Type B pancreatic cell (in vitro differentiated cells): ENCODE results near the gene RTL5. TPM values are rescaled to one million over a fixed set of nuclear protein-coding genes. Genes with fewer than 3 reads are reported as not detected.

Experiments
- DNase-seq: peaks from one replicate; pipeline ENCODE4 v3.0.0; 2021; ENCODE audit warnings: mixed read lengths; ENCODE audit not compliant: unreplicated experiment; ENCODE audit errors: extremely low spot score
- H3K27ac Mint-ChIP-seq: 2 replicates; pipeline ENCODE4 v1.8.0; 2021; ENCODE audit warnings: mild to moderate bottlenecking, mixed read lengths
- H3K27me3 Mint-ChIP-seq: 2 replicates; pipeline ENCODE4 v1.8.0; 2021; ENCODE audit warnings: mixed read lengths
- H3K36me3 Mint-ChIP-seq: 2 replicates; pipeline ENCODE4 v1.8.0; 2021; ENCODE audit warnings: mixed read lengths
- H3K4me1 Mint-ChIP-seq: one replicate; pipeline ENCODE4 v1.8.0; 2021; ENCODE audit warnings: mixed read lengths; ENCODE audit not compliant: unreplicated experiment
- H3K4me3 Mint-ChIP-seq: 2 replicates; pipeline ENCODE4 v1.8.0; 2021; ENCODE audit warnings: mild to moderate bottlenecking, mixed read lengths
- H3K9me3 Mint-ChIP-seq: 2 replicates; pipeline ENCODE4 v1.8.0; 2021; ENCODE audit warnings: mixed read lengths
- total RNA-seq: library from RNA; stranded (reverse); gene quantifications from 2 replicates; pipeline ENCODE4 v1.2.1, GENCODE V29; 2021; ENCODE audit warnings: low replicate concordance
- TF ChIP-seq, protein P1 (sequence below): fragments of 200-600 bp; sonication (generic); conservative IDR thresholded peaks from 2 replicates; pipeline ENCODE4 v1.5.0; 2021; ENCODE audit warnings: antibody characterized with exemption, mild to moderate bottlenecking

RTL5 gene
- total RNA-seq, 1 donor from 2014 or later: 21.9 TPM

GRCh38 chrX:72110876-72111708 is 20.6 kb downstream of the RTL5 start:
- H3K27ac Mint-ChIP-seq: no peak overlapping the region
- TF ChIP-seq, protein P1, sequence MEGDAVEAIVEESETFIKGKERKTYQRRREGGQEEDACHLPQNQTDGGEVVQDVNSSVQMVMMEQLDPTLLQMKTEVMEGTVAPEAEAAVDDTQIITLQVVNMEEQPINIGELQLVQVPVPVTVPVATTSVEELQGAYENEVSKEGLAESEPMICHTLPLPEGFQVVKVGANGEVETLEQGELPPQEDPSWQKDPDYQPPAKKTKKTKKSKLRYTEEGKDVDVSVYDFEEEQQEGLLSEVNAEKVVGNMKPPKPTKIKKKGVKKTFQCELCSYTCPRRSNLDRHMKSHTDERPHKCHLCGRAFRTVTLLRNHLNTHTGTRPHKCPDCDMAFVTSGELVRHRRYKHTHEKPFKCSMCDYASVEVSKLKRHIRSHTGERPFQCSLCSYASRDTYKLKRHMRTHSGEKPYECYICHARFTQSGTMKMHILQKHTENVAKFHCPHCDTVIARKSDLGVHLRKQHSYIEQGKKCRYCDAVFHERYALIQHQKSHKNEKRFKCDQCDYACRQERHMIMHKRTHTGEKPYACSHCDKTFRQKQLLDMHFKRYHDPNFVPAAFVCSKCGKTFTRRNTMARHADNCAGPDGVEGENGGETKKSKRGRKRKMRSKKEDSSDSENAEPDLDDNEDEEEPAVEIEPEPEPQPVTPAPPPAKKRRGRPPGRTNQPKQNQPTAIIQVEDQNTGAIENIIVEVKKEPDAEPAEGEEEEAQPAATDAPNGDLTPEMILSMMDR: no peak
- peaks cover 7% of the 10 kb centered on the region for H3K4me1 Mint-ChIP-seq
- H3K4me3 Mint-ChIP-seq: no peak overlapping the region
- DNase-seq: no peak
- H3K9me3 Mint-ChIP-seq: peaks cover 9% of the 10 kb centered on the region
- H3K27me3 Mint-ChIP-seq: peaks cover 5% of the 10 kb centered on the region
- H3K36me3 Mint-ChIP-seq: peaks cover 6% of the 10 kb centered on the region

DNA sequence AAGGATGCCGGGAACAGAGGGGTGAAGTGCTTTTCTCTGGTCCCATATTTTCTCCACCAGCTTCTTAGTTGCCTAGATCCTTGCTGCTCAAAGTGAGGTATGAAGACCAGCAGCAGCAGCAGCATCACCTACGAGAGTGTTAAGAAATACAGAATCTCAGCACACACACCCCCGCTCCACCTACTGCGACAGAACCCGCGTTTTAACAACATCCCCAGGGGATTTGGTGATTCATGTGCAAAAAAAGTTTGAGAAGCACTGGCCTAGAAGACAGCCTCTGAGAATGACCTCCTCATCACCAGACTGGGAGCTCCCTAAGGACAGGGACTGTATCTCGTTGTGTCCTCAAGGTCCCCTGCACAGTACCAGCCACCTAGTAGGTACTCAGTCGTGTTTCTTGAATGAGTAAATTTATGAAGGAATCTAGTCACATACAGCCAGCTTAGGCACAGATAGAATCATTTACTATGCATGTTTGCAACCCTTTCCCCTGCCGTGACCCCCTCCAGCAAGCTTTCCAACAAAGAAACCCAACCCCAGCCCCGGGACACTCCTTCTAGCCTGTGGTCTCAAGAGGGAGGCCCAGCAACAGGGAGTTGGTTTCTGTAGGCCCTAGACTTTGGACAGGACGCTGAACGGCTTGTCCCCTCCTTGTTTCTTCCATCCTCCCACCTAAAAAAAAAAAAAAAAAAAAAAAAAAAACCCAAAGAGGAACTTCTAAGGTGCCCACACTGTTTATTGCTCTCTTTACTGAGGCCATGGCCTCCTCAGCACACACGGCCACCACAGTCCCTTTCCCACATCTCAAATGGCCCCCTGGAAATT is 21.5 kb downstream of the RTL5 start:
- H3K9me3 Mint-ChIP-seq: peaks cover 9% of the 10 kb centered on the region
- no peak overlapping the region for H3K4me3 Mint-ChIP-seq
- no peak for DNase-seq
- H3K27ac Mint-ChIP-seq: no peak overlapping the region
- peaks cover 7% of the 10 kb centered on the region for H3K4me1 Mint-ChIP-seq
- peaks cover 5% of the 10 kb centered on the region for H3K27me3 Mint-ChIP-seq
- H3K36me3 Mint-ChIP-seq: peaks cover 6% of the 10 kb centered on the region
- TF ChIP-seq, protein P1: no peak

DNA sequence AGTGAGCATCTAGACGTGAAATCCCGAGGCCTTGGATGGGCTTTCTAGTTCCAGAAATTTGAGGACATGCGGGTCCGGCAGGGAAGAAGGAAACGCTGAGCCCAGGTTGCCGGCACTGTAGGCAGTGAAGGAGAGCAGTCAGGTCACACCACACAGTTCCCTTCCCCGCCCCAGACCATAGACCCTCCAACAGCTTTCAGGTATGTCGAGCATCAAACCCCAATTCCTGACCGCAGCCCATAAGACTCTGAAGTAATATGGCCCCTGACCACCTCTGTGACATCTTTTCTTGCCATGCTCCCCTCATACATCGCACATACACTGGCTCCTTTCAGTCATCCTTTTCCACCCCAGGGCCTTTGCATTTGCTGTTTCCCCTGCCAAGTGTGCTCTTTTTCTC is 23.0 kb downstream of the RTL5 start:
- no peak for DNase-seq
- Mint-ChIP-seq H3K9me3 (peaks cover 9% of the 10 kb centered on the region), H3K4me3 (no peak overlapping the region), H3K27ac (no peak overlapping the region), H3K36me3 (peaks cover 6% of the 10 kb centered on the region), H3K27me3 (peaks cover 5% of the 10 kb centered on the region), H3K4me1 (peaks cover 4% of the 10 kb centered on the region)
- TF ChIP-seq, protein P1: no peak

DNA sequence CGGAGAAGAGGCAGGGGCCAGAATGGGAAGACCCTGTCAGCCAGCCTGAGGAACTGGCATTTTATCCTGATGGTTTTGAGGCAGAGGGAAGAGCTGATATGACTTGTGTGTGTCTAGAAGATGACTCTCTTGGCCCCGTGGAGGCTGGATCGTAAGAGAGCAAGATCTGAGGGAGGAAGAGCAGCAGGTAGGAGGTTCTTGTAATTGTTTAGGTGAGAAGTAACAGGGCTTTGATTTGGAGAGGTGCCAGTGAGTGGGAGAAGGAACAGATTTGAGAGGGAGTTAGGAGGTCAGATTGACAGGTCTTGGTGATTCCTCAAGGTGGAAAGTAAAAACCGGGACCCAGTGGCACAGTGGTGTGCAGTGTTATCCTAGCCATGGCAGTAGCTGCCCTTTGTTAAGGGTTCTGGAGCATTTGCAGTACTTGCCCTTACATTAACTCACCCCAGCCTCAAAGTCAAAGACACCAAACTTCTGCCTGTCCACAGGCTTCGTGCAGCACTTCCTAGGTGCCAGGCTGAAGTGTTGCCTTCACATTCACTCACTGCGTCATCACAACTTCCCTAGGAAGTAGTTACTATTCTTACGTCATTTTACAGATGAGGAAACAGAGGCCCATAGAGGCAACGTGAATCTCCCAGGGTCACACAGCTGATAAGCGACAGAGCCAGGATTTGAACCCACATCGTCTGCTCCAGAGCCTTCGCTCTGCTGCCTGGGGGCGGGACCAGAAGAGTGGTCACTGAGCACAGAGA is 23.7 kb downstream of the RTL5 start:
- H3K9me3 Mint-ChIP-seq: peaks cover 9% of the 10 kb centered on the region
- H3K4me1 Mint-ChIP-seq: peaks cover 3% of the 10 kb centered on the region
- H3K4me3 Mint-ChIP-seq: no peak overlapping the region
- peaks cover 6% of the 10 kb centered on the region for H3K36me3 Mint-ChIP-seq
- H3K27ac Mint-ChIP-seq: no peak overlapping the region
- DNase-seq: no peak
- H3K27me3 Mint-ChIP-seq: peaks cover 5% of the 10 kb centered on the region
- TF ChIP-seq, protein P1: no peak

- Mint-ChIP-seq H3K4me1 (peaks cover 3% of the 10 kb centered on the region), H3K4me3 (no peak overlapping the region), H3K27me3 (peaks cover 5% of the 10 kb centered on the region), H3K36me3 (peaks cover 6% of the 10 kb centered on the region), H3K9me3 (peaks cover 9% of the 10 kb centered on the region), H3K27ac (no peak overlapping the region)
- DNase-seq: no peak
- TF ChIP-seq, protein P1: peak; percentile 42
Observed at GRCh38 chrX:72107320-72107719, 24.4 kb downstream of the RTL5 start.
